H9 (cell line): ENCODE measurements around the gene COL3A1. TPM values are rescaled to one million over a fixed set of nuclear protein-coding genes. Genes with fewer than 3 reads are reported as not detected.

ENCODE experiments used
- DNase-seq: peaks from one replicate; pipeline ENCODE4 v3.0.0-alpha.2; 2017
- H2AFZ ChIP-seq: one replicate; pipeline ENCODE4 v1.6.1; 2013; ENCODE audit warnings: mild to moderate bottlenecking, low read length, control low read depth, moderate library complexity
- H2AK5ac ChIP-seq: 2 replicates; pipeline ENCODE4 v1.6.1; 2013; ENCODE audit warnings: low read length, control low read depth, mixed read lengths; ENCODE audit not compliant: insufficient read length
- H2BK120ac ChIP-seq: one replicate; pipeline ENCODE4 v1.6.1; 2013; ENCODE audit warnings: low read depth, mild to moderate bottlenecking, low read length, control low read depth, inconsistent platforms; ENCODE audit not compliant: poor library complexity, severe bottlenecking
- H2BK12ac ChIP-seq: 2 replicates; pipeline ENCODE4 v1.6.1; 2013; ENCODE audit warnings: low read length, control low read depth, mixed read lengths, low read depth; ENCODE audit not compliant: insufficient read length
- H2BK15ac ChIP-seq: 2 replicates; pipeline ENCODE4 v1.6.1; 2013; ENCODE audit warnings: low read depth, low read length, control low read depth
- H2BK20ac ChIP-seq: one replicate; pipeline ENCODE4 v1.6.1; 2013; ENCODE audit warnings: low read depth, mild to moderate bottlenecking, low read length, control low read depth, inconsistent platforms; ENCODE audit not compliant: poor library complexity, severe bottlenecking
- H2BK5ac ChIP-seq: 2 replicates; pipeline ENCODE4 v1.6.1; 2013; ENCODE audit warnings: low read length, control low read depth, mixed read lengths; ENCODE audit not compliant: insufficient read length
- H3K14ac ChIP-seq: 2 replicates; pipeline ENCODE4 v1.6.1; 2013; ENCODE audit warnings: low read length, control low read depth; ENCODE audit not compliant: insufficient read depth
- H3K18ac ChIP-seq: 2 replicates; pipeline ENCODE4 v1.6.1; 2013; ENCODE audit warnings: low read depth, mild to moderate bottlenecking, mixed read lengths, low read length, control low read depth; ENCODE audit not compliant: insufficient read length
- H3K23ac ChIP-seq: 2 replicates; pipeline ENCODE4 v1.6.1; 2013; ENCODE audit warnings: low read length, control low read depth, mixed read lengths, low read depth; ENCODE audit not compliant: insufficient read length
- H3K23me2 ChIP-seq: 2 replicates; pipeline ENCODE4 v1.6.1; 2013; ENCODE audit warnings: low read depth, mild to moderate bottlenecking, mixed read lengths, low read length, control low read depth; ENCODE audit not compliant: insufficient read length, poor library complexity, severe bottlenecking
- H3K27ac ChIP-seq: 2 replicates; pipeline ENCODE4 v1.5.1; 2013; ENCODE audit warnings: low read length, control low read depth, mixed read lengths, low read depth; ENCODE audit not compliant: insufficient read length
- H3K27me3 ChIP-seq: 2 replicates; pipeline ENCODE4 v1.6.1; 2013; ENCODE audit warnings: low read length, control low read depth, inconsistent platforms; ENCODE audit not compliant: insufficient read depth
- H3K4ac ChIP-seq: 2 replicates; pipeline ENCODE4 v1.6.1; 2013; ENCODE audit warnings: low read depth, mild to moderate bottlenecking, control low read depth, inconsistent platforms, low read length, moderate library complexity
- H3K4me1 ChIP-seq: 2 replicates; pipeline ENCODE4 v1.6.1; 2013; ENCODE audit warnings: low read length, control low read depth, inconsistent platforms; ENCODE audit not compliant: insufficient read depth
- H3K4me2 ChIP-seq: 2 replicates; pipeline ENCODE4 v1.6.1; 2013; ENCODE audit warnings: low read length, control low read depth, mixed read lengths; ENCODE audit not compliant: insufficient read length, insufficient read depth
- H3K56ac ChIP-seq: 2 replicates; pipeline ENCODE4 v1.6.1; 2013; ENCODE audit warnings: low read depth, mild to moderate bottlenecking, mixed read lengths, low read length, control low read depth; ENCODE audit not compliant: insufficient read length
- H3K79me1 ChIP-seq: 2 replicates; pipeline ENCODE4 v1.6.1; 2013; ENCODE audit warnings: low read depth, mild to moderate bottlenecking, moderate library complexity, low read length, control low read depth, inconsistent platforms; ENCODE audit not compliant: insufficient read depth, poor library complexity, severe bottlenecking
- H3K79me2 ChIP-seq: 2 replicates; pipeline ENCODE4 v1.6.1; 2013; ENCODE audit warnings: low read length, control low read depth, inconsistent platforms; ENCODE audit not compliant: insufficient read depth
- H3K9ac ChIP-seq: 2 replicates; pipeline ENCODE4 v1.6.1; 2013; ENCODE audit warnings: low read length, control low read depth, mixed read lengths; ENCODE audit not compliant: insufficient read length; ENCODE audit errors: extremely low read depth
- H3K9me3 ChIP-seq: one replicate; pipeline ENCODE4 v1.6.1; 2013; ENCODE audit warnings: low read depth, low read length, inconsistent platforms; ENCODE audit not compliant: control insufficient read depth
- H3T11ph ChIP-seq: one replicate; pipeline ENCODE4 v1.6.1; 2013; ENCODE audit warnings: mild to moderate bottlenecking, low read length, control low read depth, inconsistent platforms
- H4K20me1 ChIP-seq: one replicate; pipeline ENCODE4 v1.6.1; 2013; ENCODE audit not compliant: control insufficient read depth, insufficient read length, insufficient read depth
- H4K5ac ChIP-seq: 2 replicates; pipeline ENCODE4 v1.6.1; 2013; ENCODE audit warnings: low read depth, mild to moderate bottlenecking, mixed read lengths, low read length, control low read depth; ENCODE audit not compliant: insufficient read length
- H4K8ac ChIP-seq: replicated peaks from 2 replicates; pipeline ENCODE4 v1.6.1; 2013; ENCODE audit warnings: low read length, control low read depth, mixed read lengths, low read depth; ENCODE audit not compliant: insufficient read length
- H4K91ac ChIP-seq: 2 replicates; pipeline ENCODE4 v1.6.1; 2013; ENCODE audit warnings: low read depth, mild to moderate bottlenecking, moderate library complexity, mixed read lengths, low read length, control low read depth; ENCODE audit not compliant: insufficient read length
- H3K27ac Mint-ChIP-seq, 3 experiments: 2 replicates in 2 of 3; 3 replicates in 1 of 3; pipeline ENCODE4 v1.8.0; 2020 to 2021; ENCODE audit warnings: mixed read lengths in 3 of 3, mild to moderate bottlenecking in 1 of 3, moderate library complexity in 1 of 3
- H3K27me3 Mint-ChIP-seq: 2 replicates; pipeline ENCODE4 v1.8.0; 2021; ENCODE audit warnings: low read depth, mild to moderate bottlenecking, moderate library complexity, mixed read lengths
- H3K36me3 Mint-ChIP-seq, 3 experiments: 2 replicates in 2 of 3; 3 replicates in 1 of 3; pipeline ENCODE4 v1.8.0; 2020 to 2021; ENCODE audit warnings: low read depth in 3 of 3, mixed read lengths in 3 of 3; ENCODE audit not compliant: insufficient read depth in 1 of 3
- H3K4me1 Mint-ChIP-seq, 2 experiments: 2 replicates each; pipeline ENCODE4 v1.8.0; 2020; ENCODE audit warnings: mixed read lengths in 2 of 2
- H3K4me3 Mint-ChIP-seq, 2 experiments: 2 replicates in 1 of 2; 3 replicates in 1 of 2; pipeline ENCODE4 v1.8.0; 2020 to 2021; ENCODE audit warnings: mild to moderate bottlenecking in 2 of 2, mixed read lengths in 2 of 2, moderate library complexity in 1 of 2
- H3K9me3 Mint-ChIP-seq, 2 experiments: 2 replicates in 1 of 2; 3 replicates in 1 of 2; pipeline ENCODE4 v1.8.0; 2020; ENCODE audit warnings: mild to moderate bottlenecking in 2 of 2, mixed read lengths in 2 of 2, moderate library complexity in 1 of 2
- CTCF ChIP-seq: fragments of 200-600 bp; sonication (generic); conservative IDR thresholded peaks from 3 replicates; pipeline ENCODE4 v1.8.0; 2021; ENCODE audit warnings: antibody characterized with exemption, mild to moderate bottlenecking
- WGBS: extraction: QIAGEN DNeasy Blood & Tissue Kit; methylation state at CpG from one replicate; pipeline ENCODE4 v1.1.7; 2013; ENCODE audit warnings: missing lambda C conversion rate, low lambda C conversion rate, mixed read lengths; ENCODE audit not compliant: insufficient read length; ENCODE audit errors: extremely low coverage; 5-methylcytosine and 5-hydroxymethylcytosine counted together
- total RNA-seq: library from RNA; stranded (reverse); gene quantifications from 2 replicates; pipeline ENCODE4 v1.2.1, GENCODE V29; 2021

COL3A1 gene
- total RNA-seq, 1 experiment from 2014 or later, result not detected

GRCh38 chr2:188984680-188985079 lies 10.5 kb downstream of the COL3A1 start:
- Histone ChIP-seq H3K4ac (no peak overlapping the region), H3K9ac (no peak overlapping the region), H3K79me2 (no peaks in the 10 kb centered on the region), H3K23me2 (no peaks in the 10 kb centered on the region), H4K8ac (no peak overlapping the region), H3T11ph (no peak overlapping the region), H2BK20ac (no peak overlapping the region), H2AFZ (no peak overlapping the region), H3K9me3 (no peaks in the 10 kb centered on the region), H2AK5ac (no peak overlapping the region), H3K4me2 (no peak overlapping the region), H3K79me1 (no peaks in the 10 kb centered on the region), H3K27ac (no peak overlapping the region), H4K91ac (no peak overlapping the region), H3K4me1 (no peaks in the 10 kb centered on the region), H3K18ac (no peak overlapping the region), H2BK12ac (no peak overlapping the region), H4K5ac (no peak overlapping the region), H2BK5ac (no peak overlapping the region), H3K27me3 (no peaks in the 10 kb centered on the region), H2BK120ac (no peak overlapping the region), H3K23ac (no peak overlapping the region), H2BK15ac (no peak overlapping the region), H4K20me1 (no peaks in the 10 kb centered on the region), H3K56ac (no peak overlapping the region), H3K14ac (no peak overlapping the region)
- Mint-ChIP-seq H3K36me3 (no peaks in the 10 kb centered on the region), H3K27ac (no peak overlapping the region), H3K27me3 (no peaks in the 10 kb centered on the region), H3K9me3 (no peaks in the 10 kb centered on the region), H3K4me1 (no peaks in the 10 kb centered on the region), H3K4me3 (no peak overlapping the region)
- TF ChIP-seq CTCF, result no peak
- no peak for DNase-seq
- no CpG with 5 or more reads among the region's 5 CpGs for WGBS
